GM23248 (cell line): Measurements from ENCODE around the gene BRINP3. TPM values are rescaled to one million over a fixed set of nuclear protein-coding genes. Genes with fewer than 3 reads are reported as not detected.

Source experiments
- DNase-seq: peaks from one replicate; pipeline ENCODE4 v3.0.0-alpha.2; 2015
- H2AFZ ChIP-seq: fragments of 200-600 bp; sonication (generic); 2 replicates; pipeline ENCODE4 v1.6.1; 2016; ENCODE audit warnings: antibody characterized with exemption
- H3F3A ChIP-seq: fragments of 200-600 bp; sonication (generic); 2 replicates; pipeline ENCODE4 v1.6.1; 2016; ENCODE audit warnings: mild to moderate bottlenecking, antibody characterized with exemption, mixed run types; ENCODE audit not compliant: insufficient read depth
- H3K27ac ChIP-seq: fragments of 200-600 bp; sonication (generic); 2 replicates; pipeline ENCODE4 v1.5.1; 2016; ENCODE audit warnings: mild to moderate bottlenecking
- H3K27me3 ChIP-seq: fragments of 200-600 bp; sonication (generic); replicated peaks from 2 replicates; pipeline ENCODE4 v1.6.1; 2016; ENCODE audit warnings: mild to moderate bottlenecking; ENCODE audit not compliant: insufficient read depth
- H3K36me3 ChIP-seq: fragments of 200-600 bp; sonication (generic); 2 replicates; pipeline ENCODE4 v1.6.1; 2016; ENCODE audit warnings: low read depth, mild to moderate bottlenecking
- H3K4me1 ChIP-seq: fragments of 200-600 bp; sonication (generic); 2 replicates; pipeline ENCODE4 v1.6.1; 2016; ENCODE audit warnings: mild to moderate bottlenecking; ENCODE audit not compliant: insufficient read depth
- H3K4me2 ChIP-seq: fragments of 200-600 bp; sonication (generic); one replicate; pipeline ENCODE4 v1.6.1; 2016; ENCODE audit warnings: mild to moderate bottlenecking; ENCODE audit not compliant: unreplicated experiment
- H3K4me3 ChIP-seq: fragments of 200-600 bp; sonication (generic); 2 replicates; pipeline ENCODE4 v1.5.1; 2016; ENCODE audit warnings: mild to moderate bottlenecking
- H3K79me2 ChIP-seq: fragments of 200-600 bp; sonication (generic); 2 replicates; pipeline ENCODE4 v1.6.1; 2016; ENCODE audit warnings: mild to moderate bottlenecking; ENCODE audit not compliant: insufficient read depth
- H3K9ac ChIP-seq: fragments of 200-600 bp; sonication (generic); 2 replicates; pipeline ENCODE4 v1.6.1; 2016; ENCODE audit warnings: mild to moderate bottlenecking
- H3K9me2 ChIP-seq: fragments of 200-600 bp; sonication (generic); 2 replicates; pipeline ENCODE4 v1.6.1; 2016; ENCODE audit warnings: mixed run types, mild to moderate bottlenecking, moderate library complexity; ENCODE audit not compliant: insufficient read depth
- H3K9me3 ChIP-seq: fragments of 200-600 bp; sonication (generic); one replicate; pipeline ENCODE4 v1.6.1; 2017; ENCODE audit warnings: low read depth
- H4K20me1 ChIP-seq: fragments of 200-600 bp; sonication (generic); 2 replicates; pipeline ENCODE4 v1.6.0; 2016; ENCODE audit not compliant: insufficient read depth
- EZH2 ChIP-seq: fragments of 200-600 bp; sonication (generic); IDR thresholded peaks from 2 replicates; pipeline ENCODE4 v1.6.1; 2018; ENCODE audit warnings: antibody characterized with exemption, mild to moderate bottlenecking; ENCODE audit not compliant: insufficient read depth, poor library complexity, severe bottlenecking
- EZH2phosphoT487 ChIP-seq: fragments of 200-600 bp; sonication (generic); IDR thresholded peaks from 2 replicates; pipeline ENCODE4 v1.6.1; 2018; ENCODE audit warnings: antibody characterized with exemption, moderate library complexity, mild to moderate bottlenecking, low read depth; ENCODE audit not compliant: insufficient read depth
- WGBS, 2 experiments: methylation state at CpG; one replicate each; pipeline ENCODE4 v1.1.6; 2015 to 2017; ENCODE audit warnings: low lambda C conversion rate in 2 of 2, low coverage in 1 of 2; ENCODE audit errors: missing lambda C conversion rate in 2 of 2; 5-methylcytosine and 5-hydroxymethylcytosine counted together
- in situ Hi-C: fragments of 300-500 bp; cut with MboI; formaldehyde crosslinking; loops from 2 replicates; pipeline ENCODE4 v1.15.0; 2020
- polyA plus RNA-seq: library from polyadenylated mRNA; unstranded; fragments of >200 nt; fragmentation: Nextera tagmentation; extraction: Ambion mirVana; gene quantifications from 2 replicates; pipeline ENCODE4 v1.2.1, GENCODE V29; 2016
- total RNA-seq: library from RNA; depleted of rRNA; stranded (reverse); fragments of >200 nt; shearing (Covaris generic); gene quantifications from 2 replicates; pipeline ENCODE4 v1.2.3, GENCODE V29; 2014

BRINP3 gene
- total and polyA plus RNA-seq, 2 experiments from 2014 or later = not detected

DNA sequence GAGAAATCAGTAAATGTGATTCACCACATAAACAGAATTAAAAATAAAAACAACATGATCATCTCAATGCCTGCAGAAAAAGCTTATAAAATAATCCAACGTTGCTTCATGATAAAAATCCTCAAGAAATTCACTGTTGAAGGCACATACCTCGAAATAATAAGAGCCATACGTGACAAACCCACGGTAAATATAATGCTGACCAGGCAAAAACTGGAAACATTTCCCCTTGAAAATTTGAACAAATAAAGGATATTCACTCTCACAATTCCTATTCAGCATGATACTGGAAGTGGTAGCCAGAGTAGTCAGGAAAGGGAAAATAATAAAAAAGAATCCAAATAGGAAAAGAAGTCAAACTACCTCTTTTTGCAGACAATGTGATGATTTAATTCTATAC is 148.8 kb downstream of the BRINP3 start:
- Histone ChIP-seq H4K20me1 (no peaks in the 10 kb centered on the region), H3K27ac (no peak overlapping the region), H3K9ac (no peak overlapping the region), H3K79me2 (no peaks in the 10 kb centered on the region), H3K27me3 (no peaks in the 10 kb centered on the region), H2AFZ (no peak overlapping the region), H3K4me1 (no peaks in the 10 kb centered on the region), H3K36me3 (no peaks in the 10 kb centered on the region), H3K4me3 (no peak overlapping the region), H3K9me2 (no peaks in the 10 kb centered on the region), H3F3A (no peaks in the 10 kb centered on the region), H3K4me2 (no peak overlapping the region), H3K9me3 (no peaks in the 10 kb centered on the region)
- no peak for DNase-seq
- in situ Hi-C loops = no loop called here
- 8 to 14% methylated on average over 4 of the region's 4 CpGs for WGBS, 2 experiments
- TF ChIP-seq EZH2 = no peak
- TF ChIP-seq EZH2phosphoT487 = no peak

DNA sequence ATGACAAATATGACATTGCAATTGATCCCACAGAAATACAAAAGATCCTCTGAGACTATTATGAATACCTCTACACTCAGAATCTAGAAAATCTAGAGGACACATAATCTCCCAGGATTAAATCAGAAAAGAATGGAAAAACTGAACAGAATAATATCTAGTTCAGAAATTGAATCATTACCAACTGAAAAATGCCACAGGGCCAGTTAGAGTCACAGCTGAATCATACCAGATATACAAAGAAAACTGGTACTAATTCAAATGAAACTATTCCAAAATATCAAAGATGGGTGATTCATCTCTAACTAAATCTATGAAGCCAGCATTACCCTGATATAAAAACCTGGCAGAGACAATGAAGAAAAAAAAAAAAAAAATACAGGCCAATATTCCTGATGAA is 149.3 kb downstream of the BRINP3 start:
- Histone ChIP-seq H3K27ac (no peak overlapping the region), H3K4me3 (no peak overlapping the region), H3K4me2 (no peak overlapping the region), H3K9ac (no peak overlapping the region), H3K36me3 (no peaks in the 10 kb centered on the region), H2AFZ (no peak overlapping the region), H3K4me1 (no peaks in the 10 kb centered on the region), H3K9me3 (no peaks in the 10 kb centered on the region), H4K20me1 (no peaks in the 10 kb centered on the region), H3K79me2 (no peaks in the 10 kb centered on the region), H3F3A (no peaks in the 10 kb centered on the region), H3K9me2 (no peaks in the 10 kb centered on the region), H3K27me3 (no peaks in the 10 kb centered on the region)
- TF ChIP-seq EZH2phosphoT487 = no peak
- TF ChIP-seq EZH2 = no peak
- in situ Hi-C loops = no loop called here
- no peak for DNase-seq

DNA sequence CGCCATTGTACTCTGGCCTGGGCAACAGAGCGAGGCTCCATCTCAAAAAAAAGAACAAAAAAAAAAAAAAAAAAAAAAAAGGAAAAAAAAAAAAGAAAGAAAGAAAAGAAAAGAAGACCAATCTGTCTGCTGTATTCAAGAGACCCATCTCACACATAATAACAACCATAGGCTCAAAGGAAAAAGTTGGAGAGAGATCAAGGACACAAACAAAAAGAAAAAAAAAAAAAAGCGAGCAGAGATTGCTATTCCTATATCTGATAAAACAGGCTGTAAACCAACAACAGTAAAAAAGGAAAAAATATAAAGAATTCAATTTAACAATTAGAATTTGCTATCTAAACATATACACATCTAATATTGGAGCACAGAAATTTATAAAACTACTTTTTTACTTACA is 150.4 kb downstream of the BRINP3 start:
- in situ Hi-C loops = no loop called here
- WGBS, 2 experiments = 18 to 32% methylated on average over 3 of the region's 3 CpGs

DNA sequence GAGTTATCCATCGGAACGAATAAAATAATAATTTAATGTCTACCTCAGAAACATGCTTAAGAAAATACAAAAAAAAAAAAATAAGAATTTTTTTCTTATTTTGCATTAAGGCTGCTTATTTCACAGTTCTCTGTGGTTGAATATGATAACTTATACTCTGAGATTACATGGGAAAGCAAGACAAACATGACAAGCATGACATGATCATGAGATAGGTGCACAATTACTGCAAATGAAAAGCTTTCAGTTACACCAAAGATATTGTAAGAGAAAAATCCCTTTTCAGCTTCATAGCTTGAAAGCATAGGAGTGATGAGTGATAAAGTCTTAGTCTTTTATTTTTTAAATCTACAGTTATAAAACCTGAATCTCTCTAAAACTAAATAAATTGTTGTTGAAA is 154.1 kb downstream of the BRINP3 start:
- H3F3A ChIP-seq = no peaks in the 10 kb centered on the region
- no peaks in the 10 kb centered on the region for H3K27me3 ChIP-seq
- no peak overlapping the region for H2AFZ ChIP-seq
- no peaks in the 10 kb centered on the region for H3K9me3 ChIP-seq
- H3K4me2 ChIP-seq = no peak overlapping the region
- H3K79me2 ChIP-seq = no peaks in the 10 kb centered on the region
- no peaks in the 10 kb centered on the region for H4K20me1 ChIP-seq
- H3K4me1 ChIP-seq = no peaks in the 10 kb centered on the region
- no peaks in the 10 kb centered on the region for H3K36me3 ChIP-seq
- H3K4me3 ChIP-seq = no peak overlapping the region
- no peak for DNase-seq
- TF ChIP-seq EZH2 = no peak
- TF ChIP-seq EZH2phosphoT487 = no peak
- in situ Hi-C loops = no loop called here
- H3K27ac ChIP-seq = no peak overlapping the region
- no peaks in the 10 kb centered on the region for H3K9me2 ChIP-seq
- H3K9ac ChIP-seq = no peak overlapping the region
- 36 to 56% methylated on average over 2 of the region's 2 CpGs for WGBS, 2 experiments

More for the DNA sequence above, 150.4 kb downstream of the BRINP3 start:
- Histone ChIP-seq H3K4me1 (no peaks in the 10 kb centered on the region), H3K9me2 (no peaks in the 10 kb centered on the region), H3K4me2 (no peak overlapping the region), H4K20me1 (no peaks in the 10 kb centered on the region), H3F3A (no peaks in the 10 kb centered on the region), H3K4me3 (no peak overlapping the region), H3K27me3 (no peaks in the 10 kb centered on the region), H3K79me2 (no peaks in the 10 kb centered on the region), H3K36me3 (no peaks in the 10 kb centered on the region), H3K9me3 (no peaks in the 10 kb centered on the region), H3K27ac (no peak overlapping the region), H3K9ac (no peak overlapping the region), H2AFZ (no peak overlapping the region)
- DNase-seq = no peak
- TF ChIP-seq EZH2phosphoT487 (no peak), EZH2 (no peak)

DNA sequence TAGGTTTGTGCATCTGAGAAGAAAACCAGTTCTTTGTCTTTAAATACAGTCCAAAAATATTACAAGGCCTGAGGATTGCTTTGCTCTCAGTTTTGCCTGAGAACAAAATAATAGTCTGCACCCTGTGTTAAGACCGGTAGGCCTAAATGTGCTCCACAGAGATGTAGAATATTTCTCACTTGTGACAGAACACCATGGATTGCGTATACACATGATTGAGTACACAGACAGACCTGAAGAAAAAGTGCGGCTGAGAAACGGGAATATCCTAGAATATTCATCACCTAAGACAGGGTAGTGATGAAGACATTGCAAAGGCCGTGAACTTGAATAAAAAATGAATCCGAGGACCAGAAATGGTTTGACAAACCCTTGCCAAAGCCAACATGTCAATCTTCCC is 155.4 kb downstream of the BRINP3 start:
- H3K9ac ChIP-seq = no peak overlapping the region
- no peaks in the 10 kb centered on the region for H3F3A ChIP-seq
- H3K27me3 ChIP-seq = no peaks in the 10 kb centered on the region
- H2AFZ ChIP-seq = no peak overlapping the region
- H3K36me3 ChIP-seq = no peaks in the 10 kb centered on the region
- in situ Hi-C loops = no loop called here
- H3K79me2 ChIP-seq = no peaks in the 10 kb centered on the region
- H4K20me1 ChIP-seq = no peaks in the 10 kb centered on the region
- H3K4me1 ChIP-seq = no peaks in the 10 kb centered on the region
- no peaks in the 10 kb centered on the region for H3K9me2 ChIP-seq
- TF ChIP-seq EZH2 (no peak), EZH2phosphoT487 (no peak)
- 27 to 31% methylated on average over 6 of the region's 6 CpGs for WGBS, 2 experiments
- H3K27ac ChIP-seq = no peak overlapping the region
- H3K4me2 ChIP-seq = no peak overlapping the region
- no peak overlapping the region for H3K4me3 ChIP-seq
- no peak for DNase-seq
- no peaks in the 10 kb centered on the region for H3K9me3 ChIP-seq
